Suprapubic skin (tissue), 4 donors: ENCODE results near the gene MAP2K7. TPM values are rescaled to one million over a fixed set of nuclear protein-coding genes. Genes with fewer than 3 reads are reported as not detected.
"Not testable (repeated sequence)": the region's sequence is repeated elsewhere in the genome, so short reads cannot be mapped to it uniquely, and the experiment has no call there.

Source experiments
- DNase-seq, 2 donors: peaks; one replicate each; pipeline ENCODE4 v3.0.0-alpha.2; 2019; ENCODE audit warnings: low spot score in 2 of 2
- H3K27ac ChIP-seq: fragments of 200-600 bp; sonication (generic); one replicate; pipeline ENCODE4 v1.5.1; 2019
- H3K27me3 ChIP-seq: fragments of 200-600 bp; sonication (generic); one replicate; pipeline ENCODE4 v1.5.1; 2019
- H3K36me3 ChIP-seq: fragments of 200-600 bp; sonication (generic); one replicate; pipeline ENCODE4 v1.5.1; 2019
- H3K4me1 ChIP-seq: fragments of 200-600 bp; sonication (generic); one replicate; pipeline ENCODE4 v1.5.1; 2019
- H3K4me3 ChIP-seq: fragments of 200-600 bp; sonication (generic); one replicate; pipeline ENCODE4 v1.5.1; 2019; ENCODE audit warnings: mild to moderate bottlenecking
- H3K9me3 ChIP-seq: fragments of 200-600 bp; sonication (generic); one replicate; pipeline ENCODE4 v1.5.1; 2019
- CTCF ChIP-seq, 2 donors: fragments of 200-600 bp in 1 of 2; fragments of 450-650 bp in 1 of 2; sonication (generic) in 1 of 2; IDR thresholded peaks; one replicate each; pipeline ENCODE4 v1.5.1; 2016 to 2019; ENCODE audit warnings: antibody characterized with exemption in 2 of 2, mild to moderate bottlenecking in 1 of 2, moderate library complexity in 1 of 2
- EP300 ChIP-seq: sonication (generic); formaldehyde crosslinking; IDR thresholded peaks from one replicate; pipeline ENCODE4 v1.6.1; 2017; ENCODE audit warnings: antibody characterized with exemption
- POLR2A ChIP-seq, 2 donors: fragments of 450-650 bp; IDR thresholded peaks; one replicate each; pipeline ENCODE4 v1.6.1; 2017; ENCODE audit warnings: antibody characterized with exemption in 2 of 2, mild to moderate bottlenecking in 2 of 2, moderate library complexity in 2 of 2
- POLR2AphosphoS5 ChIP-seq, 3 donors: sonication (generic); formaldehyde crosslinking; IDR thresholded peaks; one replicate each; pipeline ENCODE4 v1.6.1; 2017; ENCODE audit warnings: antibody characterized with exemption in 3 of 3
- WGBS: methylation state at CpG from one replicate; pipeline ENCODE4 v1.1.5; 2018; 5-methylcytosine and 5-hydroxymethylcytosine counted together
- total RNA-seq, 4 donors: library from RNA; depleted of rRNA; stranded (reverse); fragments of >200 nt; gene quantifications; one replicate each; pipeline ENCODE4 v1.1.0, GENCODE V29; 2016

Gene MAP2K7
- total RNA-seq, 4 donors from 2014 or later: 25.1 to 52.4 (median 29.3) TPM

GRCh38 chr19:7955696-7956095 lies 52.0 kb downstream of the MAP2K7 start:
- no peak for DNase-seq
- H3K9me3 ChIP-seq: no peaks in the 10 kb centered on the region
- no peak overlapping the region for H3K4me3 ChIP-seq
- H3K4me1 ChIP-seq: no peaks in the 10 kb centered on the region
- WGBS: 83% methylated on average over 9 of the region's 11 CpGs
- TF ChIP-seq POLR2A (IDR thresholded peaks at IDR 0.05) (no peak), CTCF (IDR thresholded peaks at IDR 0.05) (no peak), EP300 (no peak)
- H3K27me3 ChIP-seq: no peaks in the 10 kb centered on the region
- H3K27ac ChIP-seq: no peak overlapping the region
- peaks cover 21% of the 10 kb centered on the region for H3K36me3 ChIP-seq

- no peak overlapping the region for H3K4me3 ChIP-seq
- no peak overlapping the region for H3K27ac ChIP-seq
- no peaks in the 10 kb centered on the region for H3K4me1 ChIP-seq
- TF ChIP-seq POLR2AphosphoS5 (IDR thresholded peaks at IDR 0.05): no peak
- no peak for TF ChIP-seq POLR2A (IDR thresholded peaks at IDR 0.05)
- TF ChIP-seq CTCF (IDR thresholded peaks at IDR 0.05): no peak
- TF ChIP-seq EP300: no peak
- WGBS: 73% methylated on average over 6 of the region's 6 CpGs
- DNase-seq: no peak
- no peaks in the 10 kb centered on the region for H3K27me3 ChIP-seq
- H3K36me3 ChIP-seq: peaks cover 55% of the 10 kb centered on the region
- no peaks in the 10 kb centered on the region for H3K9me3 ChIP-seq
These were observed 55.5 kb downstream of the MAP2K7 start for GRCh38 chr19:7959211-7959610.

- H3K9me3 ChIP-seq, H3K27ac ChIP-seq, H3K4me1 ChIP-seq, DNase-seq, H3K27me3 ChIP-seq, H3K4me3 ChIP-seq: not testable (repeated sequence)
- 85% methylated on average over 4 of the region's 4 CpGs for WGBS
- peaks cover 74% of the 10 kb centered on the region for H3K36me3 ChIP-seq
These were observed 57.4 kb downstream of the MAP2K7 start for GRCh38 chr19:7961082-7961481.

- 77% methylated on average over 13 of the region's 13 CpGs for WGBS
These were observed 58.4 kb downstream of the MAP2K7 start for GRCh38 chr19:7961920-7962626.

GRCh38 chr19:7962644-7963268 lies 59.1 kb downstream of the MAP2K7 start:
- H3K36me3 ChIP-seq: peaks cover 90% of the 10 kb centered on the region
- H3K4me1 ChIP-seq: no peaks in the 10 kb centered on the region
- TF ChIP-seq POLR2A (IDR thresholded peaks at IDR 0.05) (no peak), POLR2AphosphoS5 (IDR thresholded peaks at IDR 0.05) (no peak), CTCF (IDR thresholded peaks at IDR 0.05) (no peak), EP300 (no peak)
- no peak overlapping the region for H3K4me3 ChIP-seq
- H3K27me3 ChIP-seq: no peaks in the 10 kb centered on the region
- H3K9me3 ChIP-seq: no peaks in the 10 kb centered on the region
- H3K27ac ChIP-seq: no peak overlapping the region
- no peak for DNase-seq
- 91% methylated on average over 22 of the region's 22 CpGs for WGBS

More at GRCh38 chr19:7961920-7962626, 58.4 kb downstream of the MAP2K7 start:
- Histone ChIP-seq H3K27me3 (no peaks in the 10 kb centered on the region), H3K4me3 (no peak overlapping the region), H3K4me1 (no peaks in the 10 kb centered on the region), H3K36me3 (peaks cover 84% of the 10 kb centered on the region), H3K27ac (no peak overlapping the region), H3K9me3 (no peaks in the 10 kb centered on the region)
- TF ChIP-seq POLR2AphosphoS5 (IDR thresholded peaks at IDR 0.05) (no peak), POLR2A (IDR thresholded peaks at IDR 0.05) (no peak)
- DNase-seq: no peak

- H3K4me1 ChIP-seq: no peaks in the 10 kb centered on the region
- H3K36me3 ChIP-seq: peaks cover 91% of the 10 kb centered on the region
- DNase-seq: no peak
- H3K4me3 ChIP-seq: no peak overlapping the region
- H3K27me3 ChIP-seq: no peaks in the 10 kb centered on the region
- no peak for TF ChIP-seq POLR2A (IDR thresholded peaks at IDR 0.05)
- TF ChIP-seq EP300: no peak
- TF ChIP-seq POLR2AphosphoS5 (IDR thresholded peaks at IDR 0.05): no peak
- TF ChIP-seq CTCF (IDR thresholded peaks at IDR 0.05): no peak
- 94% methylated on average over 12 of the region's 25 CpGs for WGBS
- no peaks in the 10 kb centered on the region for H3K9me3 ChIP-seq
- no peak overlapping the region for H3K27ac ChIP-seq
These were observed 59.9 kb downstream of the MAP2K7 start for GRCh38 chr19:7963566-7963965.
